Activated CD8-positive, alpha-beta memory T cell treated with anti-CD3 and anti-CD28 coated beads for 4 hours (primary cell): ENCODE data around the gene VAV2.
"Not testable (repeated sequence)": the region's sequence is repeated elsewhere in the genome, so short reads cannot be mapped to it uniquely, and the experiment has no call there.

Experiments used
- DNase-seq, 2 donors: peaks; one replicate each; pipeline ENCODE4 v3.0.0-alpha.2; 2020; ENCODE audit warnings: low read depth in 2 of 2

The VAV2 gene

GRCh38 chr9:133768371-133768858 is 223.7 kb downstream of the VAV2 start:
- no peak for DNase-seq

DNA sequence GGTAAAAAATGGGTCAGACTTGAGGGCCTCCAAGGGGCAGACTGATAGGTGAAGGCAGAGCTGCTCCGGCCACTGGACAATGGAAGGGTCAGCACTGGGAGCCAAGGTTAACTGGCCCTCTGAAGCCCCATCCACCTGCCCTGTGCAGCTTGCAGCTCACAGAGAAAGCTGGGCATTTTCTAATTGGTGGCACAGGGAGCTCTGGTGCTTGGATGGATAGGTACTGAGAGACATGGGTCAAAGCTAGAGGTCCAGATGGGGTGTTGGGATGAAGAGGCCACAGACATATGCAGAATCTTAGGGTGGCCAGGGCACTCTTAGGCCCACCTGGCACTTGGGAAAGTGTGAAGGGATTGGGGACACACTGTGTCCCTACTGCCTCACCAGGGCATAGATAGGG is 224.5 kb downstream of the VAV2 start:
- DNase-seq, result no peak

DNA sequence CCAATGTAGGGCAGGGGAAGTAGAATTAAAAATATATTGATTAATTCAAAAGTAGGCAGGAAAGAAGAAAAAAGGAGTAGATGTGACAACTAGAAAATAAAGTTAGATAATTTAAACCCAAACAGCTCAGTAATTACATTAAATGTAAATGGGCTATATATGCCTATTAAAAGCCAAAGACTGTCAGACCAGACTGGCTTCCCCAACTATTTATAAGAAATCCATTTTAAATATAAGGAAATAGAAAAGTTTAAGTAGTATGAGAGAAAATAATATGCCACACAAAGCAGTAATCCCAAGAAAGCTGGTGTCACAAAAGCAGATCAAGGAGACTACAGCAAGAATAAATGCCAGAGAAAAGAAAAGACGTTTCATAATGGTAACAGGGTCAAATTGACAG is 225.1 kb downstream of the VAV2 start:
- no peak for DNase-seq

DNA sequence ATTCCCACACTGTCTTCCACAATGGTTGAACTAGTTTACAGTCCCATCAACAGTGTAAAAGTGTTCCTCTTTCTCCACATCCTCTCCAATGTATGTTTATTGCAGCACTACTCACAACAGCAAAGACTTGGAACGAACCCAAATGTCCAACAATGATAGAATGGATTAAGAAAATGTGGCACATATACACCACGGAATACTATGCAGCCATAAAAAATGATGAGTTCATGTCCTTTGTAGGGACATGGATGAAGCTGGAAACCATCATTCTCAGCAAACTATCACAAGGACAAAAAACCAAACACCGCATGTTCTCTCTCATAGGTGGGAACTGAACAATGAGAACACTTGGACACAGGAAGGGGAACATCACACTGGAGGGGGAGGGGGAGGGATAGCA is 225.9 kb downstream of the VAV2 start:
- DNase-seq, result not testable (repeated sequence)

DNA sequence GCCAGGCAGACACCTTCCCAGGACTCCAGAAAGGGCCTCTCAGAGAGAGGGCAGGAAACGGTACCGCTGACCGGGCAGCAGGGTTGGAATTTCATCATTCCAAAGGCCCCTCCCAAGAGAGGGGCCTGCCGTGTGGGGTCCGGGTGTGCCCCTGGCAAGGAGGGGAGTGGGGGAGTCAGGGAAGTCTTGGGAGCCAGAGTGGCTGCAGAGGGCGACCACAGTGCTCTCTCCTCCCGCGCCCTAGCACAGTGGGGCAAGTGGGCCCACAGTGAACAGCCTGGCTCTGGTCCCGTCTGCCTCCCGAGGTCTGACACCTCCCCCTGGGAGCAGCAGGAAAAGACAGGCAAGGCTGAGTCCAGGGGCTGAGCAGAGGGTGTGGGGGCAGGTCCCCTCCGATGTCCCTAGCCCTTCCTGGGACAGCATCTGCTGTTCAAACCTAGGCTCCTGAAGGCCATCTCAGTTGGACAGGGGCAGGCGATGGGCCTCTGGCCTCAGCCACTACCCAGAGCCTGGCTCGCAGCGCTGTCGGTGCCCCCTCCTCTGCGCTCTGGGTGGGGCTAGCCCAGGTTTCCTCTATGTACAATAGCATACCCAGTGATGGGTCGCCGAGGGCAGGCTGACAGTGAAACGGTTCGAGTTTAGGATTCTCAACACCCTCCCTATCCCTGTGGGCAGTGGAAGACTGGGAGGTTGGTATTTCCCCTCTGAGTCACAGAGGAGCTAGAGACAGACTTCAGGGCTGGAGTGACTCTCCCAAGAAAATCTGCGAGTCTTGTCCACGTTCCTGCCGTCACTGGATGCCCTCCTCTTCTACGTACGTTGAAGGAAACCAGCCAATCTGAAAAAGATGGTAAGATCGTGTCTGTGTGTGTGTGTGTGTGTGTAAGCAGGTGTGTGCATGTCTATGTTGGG is 228.6 kb downstream of the VAV2 start:
- DNase-seq, result no peak

- no peak for DNase-seq
These were observed 229.4 kb downstream of the VAV2 start for GRCh38 chr9:133762488-133763271.

DNA sequence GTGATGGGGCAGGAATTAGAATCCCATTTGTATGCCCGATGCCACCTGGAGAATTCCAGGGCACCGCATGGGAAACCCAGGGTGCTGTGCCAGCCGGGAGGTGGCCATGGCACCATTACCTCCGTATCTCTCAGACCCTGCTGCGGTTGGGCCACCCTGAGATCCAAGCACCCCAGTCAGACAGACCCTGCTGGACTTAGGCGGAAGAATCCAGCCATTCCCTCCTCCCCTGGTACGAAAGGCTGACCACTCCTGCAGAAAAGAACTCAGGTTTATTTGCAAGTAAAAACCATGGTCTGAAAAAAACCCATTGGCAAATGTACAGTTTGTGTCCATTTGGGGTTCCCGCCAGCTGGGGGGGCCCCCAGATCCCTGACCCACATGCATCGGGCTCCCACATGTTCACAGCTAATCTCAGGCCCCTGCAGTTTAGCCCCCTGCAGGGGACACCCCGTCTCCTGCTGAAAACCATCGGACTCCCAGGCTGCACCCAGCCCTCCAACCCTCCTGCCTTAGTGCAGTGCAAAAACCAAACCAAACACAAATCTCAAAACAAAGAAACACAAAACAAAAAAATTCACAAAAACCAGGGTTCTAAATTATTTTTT is 230.4 kb downstream of the VAV2 start:
- no peak for DNase-seq

GRCh38 chr9:133760713-133761290 is 231.3 kb downstream of the VAV2 start:
- no peak for DNase-seq

- DNase-seq, result no peak
These were observed 232.2 kb downstream of the VAV2 start for GRCh38 chr9:133759946-133760345.

- no peak for DNase-seq
These were observed 232.8 kb downstream of the VAV2 start for GRCh38 chr9:133759146-133759900.

- DNase-seq, result no peak
These were observed 233.9 kb downstream of the VAV2 start for GRCh38 chr9:133758228-133758627.

DNA sequence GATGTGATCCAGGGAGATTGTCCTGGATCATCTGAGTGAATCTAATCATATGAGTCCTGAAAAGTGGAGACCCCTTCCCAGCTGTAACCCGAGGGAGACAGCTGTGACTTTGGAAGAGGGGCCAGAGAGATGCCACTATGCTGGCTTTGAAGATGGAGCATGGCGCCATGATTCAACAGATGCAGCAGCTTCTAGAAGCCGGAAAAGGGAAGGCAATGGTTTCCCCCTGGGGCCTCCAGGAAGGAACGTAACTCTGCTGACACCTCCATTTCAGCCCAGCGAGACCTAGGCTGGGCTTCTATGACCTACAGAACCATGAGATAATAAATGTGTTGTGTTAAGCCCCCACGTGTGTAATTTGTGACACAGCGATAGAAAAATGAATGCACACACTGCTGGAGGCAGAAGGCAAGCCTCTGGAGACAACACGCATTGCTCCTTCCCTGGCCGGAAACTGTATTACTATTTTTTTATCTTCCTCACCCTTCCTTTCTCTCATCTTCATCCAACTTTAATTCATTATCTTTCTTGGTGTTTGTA is 237.4 kb downstream of the VAV2 start:
- no peak for DNase-seq

GRCh38 chr9:133754187-133754586 is 237.9 kb downstream of the VAV2 start:
- no peak for DNase-seq

DNA sequence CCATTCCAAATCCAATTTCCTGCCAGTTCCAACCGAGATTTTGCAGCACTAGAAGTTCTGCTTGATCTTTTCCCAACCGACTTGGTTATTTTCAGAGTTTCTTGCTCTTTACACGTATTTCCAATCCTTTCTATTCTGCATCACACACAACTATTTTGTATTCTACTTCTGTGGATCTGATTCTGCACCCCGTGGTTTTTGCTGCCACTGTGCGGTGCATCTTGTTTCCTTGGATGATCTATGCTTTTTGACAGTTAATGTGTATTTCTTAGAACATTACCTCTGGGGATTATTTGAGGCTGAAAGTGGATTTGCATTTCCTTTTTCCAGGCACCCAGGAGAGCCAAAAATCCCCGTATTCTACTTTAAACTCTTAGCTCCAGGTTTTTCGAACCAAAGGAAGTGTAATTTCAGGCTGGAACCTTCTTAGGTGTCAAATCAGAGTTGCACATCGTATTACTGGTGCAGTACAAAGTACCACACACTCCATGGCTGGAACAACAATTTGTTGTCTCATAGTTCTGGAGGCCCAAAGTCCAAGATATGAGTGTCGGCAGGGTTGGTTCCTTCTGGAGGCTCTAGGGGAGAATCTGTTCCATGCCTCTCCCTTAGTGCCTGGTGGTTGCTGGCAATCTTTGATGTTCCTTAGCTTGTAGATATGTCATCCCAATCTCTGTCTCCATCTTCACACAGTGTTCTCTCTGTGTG is 239.2 kb downstream of the VAV2 start:
- DNase-seq, result no peak

GRCh38 chr9:133750982-133751649 is 241.0 kb downstream of the VAV2 start:
- DNase-seq, result no peak

DNA sequence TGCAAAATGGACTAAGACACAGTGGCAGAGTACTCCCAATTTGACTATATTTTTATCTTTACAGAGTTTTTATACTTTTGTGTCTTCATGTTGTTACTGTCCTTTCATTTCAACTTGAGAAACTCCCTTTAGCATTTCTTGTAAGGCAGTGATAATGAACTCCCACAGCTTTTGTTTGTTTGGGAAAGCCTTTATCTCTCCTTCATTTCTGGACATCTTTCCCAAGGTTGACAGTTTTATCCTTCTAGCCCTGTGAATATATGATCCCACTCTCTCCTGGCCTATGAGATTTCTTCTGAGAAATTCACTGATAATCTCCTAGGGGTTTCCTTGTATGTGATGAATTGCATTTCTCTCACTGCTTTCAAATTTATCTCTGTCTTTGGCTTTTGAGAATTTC is 244.8 kb downstream of the VAV2 start:
- DNase-seq, result no peak

- DNase-seq, result not testable (repeated sequence)
These were observed 247.6 kb downstream of the VAV2 start for GRCh38 chr9:133744528-133744927.

DNA sequence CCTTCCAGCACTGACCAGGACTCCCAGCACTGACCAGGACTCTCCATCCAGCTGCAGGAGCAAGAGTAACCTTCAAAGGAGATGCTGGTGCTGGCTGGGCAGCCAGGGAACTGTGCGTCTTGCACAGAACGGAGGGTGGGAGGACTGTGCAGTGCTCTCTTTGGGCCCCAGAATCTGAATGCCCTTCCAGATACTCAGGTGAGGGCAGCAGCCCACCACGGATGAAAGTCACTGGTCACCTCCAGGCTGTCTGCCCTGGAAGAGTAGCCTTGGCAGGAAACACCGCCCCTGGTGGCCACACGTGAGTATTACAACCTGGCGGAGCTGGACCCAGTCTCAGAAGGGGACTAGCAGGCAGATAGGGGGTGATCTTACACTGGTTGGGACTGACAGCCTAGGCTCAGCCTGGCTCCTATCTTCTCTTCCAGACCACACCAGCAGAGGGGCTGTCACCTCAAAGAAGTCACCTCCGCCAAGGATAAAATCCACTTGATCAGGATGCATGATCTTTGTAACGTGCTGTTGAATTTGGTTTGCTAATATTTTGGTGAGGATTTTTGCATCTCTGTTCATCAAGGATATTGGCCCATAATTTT is 249.2 kb downstream of the VAV2 start:
- DNase-seq, result peak; percentile 49 to 53

GRCh38 chr9:133742251-133742650 is 249.9 kb downstream of the VAV2 start:
- DNase-seq, result no peak
